NCI-H748 (cell line): ENCODE data around the gene CLMP.
"Not testable (repeated sequence)": the region's sequence is repeated elsewhere in the genome, so short reads cannot be mapped to it uniquely, and the experiment has no call there.

Experiments
- DNase-seq: peaks from one replicate; lab custom pipeline; 2025; ENCODE audit not compliant: unreplicated experiment; lab: John Stamatoyannopoulos, UW

The CLMP gene

DNA sequence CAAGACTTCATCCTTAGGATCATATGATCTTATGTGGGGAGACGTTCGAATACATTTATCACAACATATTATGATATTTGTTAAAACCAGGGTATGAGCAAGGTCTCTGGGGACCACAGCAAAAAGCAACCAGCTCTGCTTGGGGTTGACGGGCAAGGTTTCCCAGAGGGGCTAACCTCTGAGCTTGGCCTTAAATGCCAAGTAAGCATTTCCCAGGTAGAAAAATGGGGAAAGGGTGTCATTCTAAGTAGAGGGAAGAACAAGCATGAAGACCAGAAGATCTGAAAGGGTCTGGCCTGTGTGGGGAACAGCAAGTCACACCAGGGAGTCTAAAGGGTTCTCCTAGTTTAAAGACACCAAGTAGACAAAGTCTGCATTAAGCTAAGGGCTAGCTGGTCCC is 24.1 kb downstream of the CLMP start:
- DNase-seq: no peak

GRCh38 chr11:123169821-123170220 is 25.2 kb downstream of the CLMP start:
- DNase-seq: no peak

GRCh38 chr11:123168955-123169484 is 26.0 kb downstream of the CLMP start:
- no peak for DNase-seq

DNA sequence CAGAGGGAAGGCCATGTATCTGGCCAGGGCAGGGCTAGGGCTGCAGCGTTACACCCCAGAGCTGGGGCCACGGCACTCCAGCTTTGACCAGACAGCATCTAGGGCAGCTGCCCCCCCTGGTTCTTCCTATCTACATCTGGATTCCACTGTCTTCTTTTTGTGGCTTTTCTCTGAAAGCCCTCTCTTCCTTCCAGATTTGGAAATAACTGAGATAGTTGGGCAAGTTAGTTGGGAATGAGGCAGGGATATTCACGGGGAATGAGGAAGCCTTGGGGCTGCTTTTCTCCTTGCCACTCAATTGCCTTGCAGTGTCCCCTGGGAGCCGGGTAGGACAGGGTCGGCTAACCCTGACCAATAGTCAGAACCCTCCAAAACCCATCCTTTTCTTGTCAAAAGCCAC is 26.8 kb downstream of the CLMP start:
- DNase-seq: no peak

DNA sequence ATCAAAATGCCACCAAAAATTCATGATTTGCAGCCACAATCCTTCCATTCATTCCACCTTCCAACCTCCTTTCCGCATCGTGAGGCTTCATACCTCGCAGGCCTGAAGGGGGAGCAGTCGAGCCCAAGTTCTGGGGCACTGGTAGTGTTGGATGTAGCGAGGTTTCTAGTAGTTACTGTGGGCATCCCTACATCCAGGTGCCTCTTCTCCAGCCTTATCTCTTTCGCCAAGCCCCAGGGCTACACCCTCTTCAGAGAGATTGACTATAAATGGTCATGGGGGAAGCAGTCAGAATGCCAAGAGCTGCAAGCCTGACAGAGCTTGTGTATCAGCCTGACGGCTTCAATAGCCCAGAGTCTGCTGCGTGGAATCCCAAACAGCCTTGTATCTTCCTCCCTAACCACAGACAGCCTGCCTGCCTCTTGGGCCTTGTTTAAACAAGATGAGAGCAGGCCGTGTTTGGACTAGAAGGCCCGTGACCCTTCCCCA is 28.9 kb downstream of the CLMP start:
- peak; percentile 3 for DNase-seq

GRCh38 chr11:123164732-123165450 is 30.2 kb downstream of the CLMP start:
- DNase-seq: no peak

- no peak for DNase-seq
These were observed 31.4 kb downstream of the CLMP start for GRCh38 chr11:123163621-123164020.

DNA sequence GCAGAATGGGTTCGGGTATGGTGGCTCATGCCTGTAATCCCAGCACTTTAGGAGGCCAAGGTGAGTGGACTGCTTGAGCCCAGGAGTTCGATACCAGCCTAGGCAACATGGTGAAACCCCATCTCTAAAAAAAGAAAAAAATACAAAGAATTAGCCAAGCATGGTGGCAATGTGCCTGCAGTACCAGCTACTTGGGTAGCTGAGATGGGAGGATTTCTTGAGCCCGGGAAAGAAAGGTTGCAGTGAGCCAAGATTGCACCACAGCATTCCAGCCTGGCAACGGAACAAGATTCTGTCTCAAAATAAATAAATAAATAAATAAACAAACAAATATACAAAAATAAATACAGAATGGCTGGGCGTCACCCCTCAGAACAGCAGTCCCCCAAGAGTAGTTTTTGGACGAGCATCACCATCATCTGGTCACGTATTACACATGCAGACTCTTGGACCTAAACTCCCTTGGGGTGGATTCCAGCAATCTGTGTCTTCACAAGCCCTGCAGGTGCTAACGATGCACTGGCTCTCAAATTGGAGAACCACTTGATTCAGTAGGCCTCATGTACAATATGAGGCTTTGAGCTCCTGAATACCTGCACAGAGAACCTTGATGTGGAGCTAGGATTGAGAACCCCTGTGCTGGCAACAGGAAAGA is 33.5 kb downstream of the CLMP start:
- no peak for DNase-seq

DNA sequence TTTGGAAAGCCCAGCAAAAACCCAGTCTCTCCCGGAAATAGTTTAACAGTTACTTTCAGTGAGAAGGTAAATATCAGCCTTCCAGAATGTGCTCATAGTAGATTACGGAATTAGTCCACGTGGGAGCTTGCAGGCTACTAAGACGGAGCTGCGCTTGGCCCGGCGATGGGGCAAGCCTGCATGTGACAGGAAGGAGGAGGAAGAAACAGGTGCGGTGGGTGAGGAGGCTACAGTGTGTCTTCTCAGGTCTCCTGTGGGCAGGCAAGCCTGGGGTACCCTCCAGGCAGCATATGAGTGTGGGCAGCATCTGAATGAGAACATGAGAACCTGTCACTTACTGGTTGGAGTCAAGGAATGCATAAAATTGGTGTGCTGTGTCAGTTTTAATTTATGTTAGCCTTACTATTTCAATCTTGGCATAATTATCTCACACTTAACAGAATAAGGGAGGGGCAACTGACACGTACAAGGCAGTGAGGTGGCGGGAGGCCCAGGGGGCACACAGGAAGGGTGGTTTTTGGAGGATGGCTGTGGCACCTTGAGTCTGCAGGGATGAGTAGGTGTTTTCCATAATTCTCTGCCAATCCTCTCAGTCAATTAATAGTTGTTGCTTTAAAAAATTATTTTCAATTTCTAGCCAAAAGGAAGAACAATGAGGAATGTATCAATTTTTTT is 35.7 kb downstream of the CLMP start:
- no peak for DNase-seq

- DNase-seq: no peak
These were observed 36.7 kb downstream of the CLMP start for GRCh38 chr11:123158033-123159003.

GRCh38 chr11:123152951-123153350 is 42.1 kb downstream of the CLMP start:
- no peak for DNase-seq

DNA sequence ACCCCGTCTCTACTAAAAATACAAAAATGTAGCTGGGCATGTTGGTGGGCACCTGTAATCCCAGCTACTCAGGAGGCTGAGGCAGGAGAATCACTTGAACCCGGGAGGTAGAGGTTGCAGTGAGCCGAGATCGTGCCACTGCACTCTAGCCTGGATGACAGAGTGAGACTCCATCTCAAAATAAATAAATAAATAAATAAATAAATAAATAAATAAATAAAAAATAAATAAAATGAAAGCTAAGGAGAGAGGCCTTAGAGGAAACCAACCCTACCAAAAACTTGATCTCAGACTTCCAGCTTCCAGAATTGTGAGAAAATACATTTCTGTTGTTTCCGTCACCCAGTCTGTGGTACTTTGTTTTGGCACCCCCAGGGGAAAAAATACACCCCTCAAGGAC is 42.7 kb downstream of the CLMP start:
- DNase-seq: not testable (repeated sequence)

- DNase-seq: no peak
These were observed 43.3 kb downstream of the CLMP start for GRCh38 chr11:123151796-123152195.

DNA sequence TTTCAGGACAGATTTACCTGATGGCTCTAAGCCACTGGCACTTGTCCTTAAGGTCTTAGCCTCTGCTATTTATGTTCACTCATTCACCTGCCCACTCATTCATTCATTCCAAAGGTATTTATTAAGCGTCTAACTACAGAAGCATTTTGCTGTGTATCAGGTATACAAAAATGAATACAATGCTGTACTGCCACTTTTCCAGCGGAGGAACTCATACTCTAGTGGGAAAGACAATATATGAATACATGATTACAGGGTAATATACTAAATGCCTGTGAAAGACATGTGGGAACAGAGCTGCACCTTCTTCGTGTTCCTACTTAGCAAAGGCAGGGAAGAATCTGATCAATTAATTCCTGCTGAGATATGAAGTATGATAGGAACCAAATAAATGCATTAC is 43.7 kb downstream of the CLMP start:
- DNase-seq: no peak

DNA sequence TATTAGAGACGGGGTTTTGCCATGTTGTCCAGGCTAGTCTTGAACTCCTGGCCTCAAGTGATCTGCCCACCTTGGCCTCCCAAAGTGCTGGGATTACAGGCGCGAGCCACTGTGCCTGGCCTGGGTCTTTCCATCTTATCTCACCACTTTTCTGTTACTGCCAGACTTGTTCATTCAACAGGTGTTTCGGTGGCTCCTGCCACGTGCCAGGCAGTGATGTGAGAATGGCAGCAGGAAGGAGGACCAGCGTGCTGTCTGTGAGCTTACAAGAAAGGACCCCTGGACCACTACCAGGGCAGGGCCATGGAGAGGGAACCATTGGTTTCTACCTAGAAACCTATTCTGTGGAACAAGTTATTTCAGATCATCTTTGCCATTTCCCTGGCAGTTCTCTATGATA is 44.2 kb downstream of the CLMP start:
- DNase-seq: no peak

DNA sequence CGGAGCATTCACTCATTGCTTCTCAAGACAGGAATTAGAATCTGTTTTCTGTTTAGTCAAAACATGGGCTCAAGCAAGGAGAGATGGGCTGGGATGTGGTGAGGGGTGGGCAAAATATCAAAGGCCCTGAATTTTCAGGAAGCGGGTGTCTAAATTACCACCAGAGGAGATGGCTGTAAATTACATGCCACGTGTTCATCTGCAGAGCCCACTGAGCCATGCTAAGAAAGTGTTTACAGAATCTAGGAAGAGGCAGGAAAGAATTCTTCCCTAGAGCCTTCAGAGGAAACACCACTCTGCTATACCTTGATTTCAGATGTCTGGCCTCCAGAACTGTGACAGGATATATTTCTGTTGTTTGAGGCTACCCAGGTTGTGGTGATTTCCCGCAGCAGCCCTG is 46.1 kb downstream of the CLMP start:
- no peak for DNase-seq

DNA sequence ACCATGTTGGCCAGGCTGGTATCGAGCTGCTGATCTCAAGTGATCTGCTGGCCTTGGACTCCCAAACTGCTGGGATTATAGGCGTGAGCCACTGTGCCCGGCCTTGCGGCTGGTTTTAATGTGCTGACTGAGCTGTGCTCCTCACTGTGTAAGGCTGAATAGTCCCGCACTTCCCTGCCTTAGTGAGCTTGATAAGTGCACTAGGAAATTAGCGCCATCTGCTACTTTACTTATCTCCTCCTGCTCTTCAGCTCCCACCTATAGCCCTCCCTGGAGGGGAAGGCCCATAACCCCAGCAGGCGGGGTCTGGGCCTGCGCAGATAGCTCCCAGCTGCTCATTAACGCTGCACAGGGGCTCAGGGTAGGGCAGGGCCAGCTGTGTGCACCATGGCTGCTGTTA is 49.4 kb downstream of the CLMP start:
- peak; percentile 12 for DNase-seq

DNA sequence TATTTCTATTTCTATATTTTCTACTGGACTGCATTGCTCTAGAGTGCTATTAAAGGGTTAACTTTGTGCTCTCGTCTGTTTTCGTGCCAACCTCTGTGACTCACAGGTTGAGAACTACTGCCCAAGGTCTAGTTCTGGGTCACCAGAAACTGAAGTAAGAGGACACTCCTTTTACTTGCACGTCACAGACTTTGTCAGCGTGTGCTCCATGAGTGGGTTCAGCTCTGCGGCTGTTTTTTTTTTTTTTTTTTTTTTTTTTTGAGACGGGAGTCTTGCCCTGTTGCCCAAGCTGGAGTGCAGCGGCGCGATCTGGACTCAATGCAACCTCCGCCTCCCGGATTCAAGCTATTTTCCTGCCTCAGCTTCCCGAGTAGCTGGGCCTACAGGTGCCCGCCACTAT is 49.8 kb downstream of the CLMP start:
- DNase-seq: no peak

DNA sequence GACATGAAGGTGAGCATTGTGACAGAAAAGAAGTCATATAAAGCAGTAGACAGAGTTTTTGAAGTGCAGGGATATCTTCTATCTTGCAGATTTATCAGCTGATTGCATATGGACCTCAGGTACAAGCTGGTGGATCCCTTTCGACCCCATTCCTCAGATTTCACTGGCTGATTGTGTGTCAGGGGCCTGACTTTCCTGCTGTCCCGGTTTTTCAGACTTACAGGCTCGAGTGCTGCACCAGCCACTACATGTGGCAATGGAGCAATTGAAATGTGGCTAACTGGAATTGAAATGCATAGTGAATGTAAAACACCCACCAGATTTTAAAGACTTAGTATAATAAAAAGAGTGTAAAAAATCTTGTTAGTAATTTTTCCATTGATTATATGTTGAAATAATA is 50.3 kb downstream of the CLMP start:
- no peak for DNase-seq

- no peak for DNase-seq
These were observed 51.1 kb downstream of the CLMP start for GRCh38 chr11:123143921-123144320.

GRCh38 chr11:123143476-123143875 is 51.6 kb downstream of the CLMP start:
- DNase-seq: no peak
